PFSK-1 (cell line): Measurements from ENCODE around the gene MAPKAPK3.

Source experiments
- REST ChIP-seq, 2 experiments: IDR thresholded peaks; 2 replicates each; pipeline versions ENCODE4 v1.6.1 to v1.8.0; 2011 to 2012; ENCODE audit warnings: low read depth in 2 of 2, low read length in 2 of 2, control low read depth in 1 of 2, inconsistent platforms in 1 of 2, mild to moderate bottlenecking in 1 of 2, moderate library complexity in 1 of 2; ENCODE audit not compliant: insufficient read depth in 1 of 2
- SIN3A ChIP-seq: IDR thresholded peaks from 2 replicates; pipeline ENCODE4 v1.6.1; 2012; ENCODE audit warnings: mild to moderate bottlenecking, low read length, moderate library complexity, borderline replicate concordance; ENCODE audit not compliant: insufficient read depth

GRCh38 chr3:50644561-50644960, 27.6 kb downstream of the MAPKAPK3 start:
- TF ChIP-seq SIN3A (no peak), REST (IDR thresholded peaks at IDR 0.05; ENCODE audit: insufficient read depth in 1 of 2, low read depth in 2 of 2, low read length in 2 of 2) (no peak)
